Measurements from ENCODE around the gene S100A4.

Gene S100A4

GRCh38 chr1:153507926-153508583 lies 37.6 kb downstream of the S100A4 start:
- DNase-seq (ENCODE audit: low spot score) = no peak

- DNase-seq (ENCODE audit: low spot score) = peak; percentile 36
Measured at GRCh38 chr1:153506831-153507413, 38.7 kb downstream of the S100A4 start.

GRCh38 chr1:153506386-153506785 lies 39.2 kb downstream of the S100A4 start:
- DNase-seq (ENCODE audit: low spot score) = no peak

- DNase-seq (ENCODE audit: low spot score) = no peak
Measured at GRCh38 chr1:153505576-153505975, 40.0 kb downstream of the S100A4 start.

GRCh38 chr1:153503766-153504165 lies 41.8 kb downstream of the S100A4 start:
- no peak for DNase-seq (ENCODE audit: low spot score)

GRCh38 chr1:153498746-153499145 lies 46.9 kb downstream of the S100A4 start:
- no peak for DNase-seq (ENCODE audit: low spot score)

GRCh38 chr1:153495536-153495935 lies 50.1 kb downstream of the S100A4 start:
- DNase-seq (ENCODE audit: low spot score) = no peak

GRCh38 chr1:153494976-153495535 lies 50.5 kb downstream of the S100A4 start:
- DNase-seq (ENCODE audit: low spot score) = peak; percentile 48

All from LoVo (cell line).